Endothelial cell of umbilical vein (primary cell): ENCODE measurements around the gene ZNF580. TPM values are rescaled to one million over a fixed set of nuclear protein-coding genes. Genes with fewer than 3 reads are reported as not detected.

ENCODE experiments used
- BruUV-seq: library from RNA; stranded (reverse); fragments of 400-500 nt; replicated peaks from 2 replicates; lab custom pipeline; 2021; lab: Mats Ljungman, UMichigan
- CTCF ChIA-PET: fragments of 300-600, 350-600 bp; sonication (Branson Sonifier 250); formaldehyde crosslinking; loops from one replicate; lab custom pipeline; 2021; ENCODE audit warnings: antibody characterized with exemption, inconsistent platforms; lab: Charles Lee
- POLR2A ChIA-PET: fragments of 300-600, 350-600 bp; sonication (Branson Sonifier 250); formaldehyde crosslinking; loops from one replicate; lab custom pipeline; 2021; ENCODE audit warnings: antibody characterized with exemption, inconsistent platforms; lab: Charles Lee
- DNase-seq: peaks from one replicate; pipeline ENCODE4 v3.0.0-alpha.2; 2011; ENCODE audit warnings: low read depth, low spot score
- FAIRE-seq: peaks from 2 replicates; lab custom pipeline; 2011; peaks lifted over from hg19 to GRCh38; lab: Jason Lieb, UNC
- H2AFZ ChIP-seq: 2 replicates; pipeline ENCODE4 v1.6.0; 2012; ENCODE audit warnings: low read depth, low read length, control low read depth, inconsistent platforms
- H3K27ac ChIP-seq: 2 replicates; pipeline ENCODE4 v1.5.1; 2011; ENCODE audit warnings: low read depth, mild to moderate bottlenecking, control low read depth, low read length, moderate library complexity; ENCODE audit not compliant: insufficient read depth
- H3K27me3 ChIP-seq, 2 experiments: 2 replicates each; pipeline versions ENCODE4 v1.6.0 to v1.6.1; 2011; ENCODE audit warnings: low read length in 2 of 2, mixed read lengths in 1 of 2; ENCODE audit not compliant: control insufficient read depth in 2 of 2, insufficient read depth in 2 of 2
- H3K36me3 ChIP-seq, 2 experiments: 2 replicates in 1 of 2; 3 replicates in 1 of 2; pipeline ENCODE4 v1.5.1; 2011; ENCODE audit warnings: low read length in 2 of 2, mild to moderate bottlenecking in 1 of 2, moderate library complexity in 1 of 2; ENCODE audit not compliant: control insufficient read depth in 2 of 2, insufficient read depth in 2 of 2; ENCODE audit errors: extremely low read depth in 1 of 2
- H3K4me1 ChIP-seq: 3 replicates; pipeline ENCODE4 v1.5.1; 2011; ENCODE audit warnings: mild to moderate bottlenecking, low read length; ENCODE audit not compliant: control insufficient read depth, insufficient read depth; ENCODE audit errors: extremely low read depth
- H3K4me2 ChIP-seq: 2 replicates; pipeline ENCODE4 v1.6.1; 2011; ENCODE audit warnings: low read length, control low read depth, mixed read lengths; ENCODE audit not compliant: insufficient read depth
- H3K4me3 ChIP-seq, 3 experiments: fragments of 200-600 bp in 1 of 3; sonication (generic), shearing (Covaris generic) in 1 of 3; replicated peaks in 1 of 3; 2 replicates each; pipeline ENCODE4 v1.5.1; 2011 to 2016; ENCODE audit warnings: control low read depth in 3 of 3, low read length in 3 of 3, mild to moderate bottlenecking in 2 of 3, inconsistent platforms in 1 of 3, low read depth in 1 of 3, moderate library complexity in 1 of 3; ENCODE audit not compliant: insufficient read depth in 1 of 3
- H3K79me2 ChIP-seq: 2 replicates; pipeline ENCODE4 v1.6.0; 2012; ENCODE audit warnings: low read length, inconsistent platforms; ENCODE audit not compliant: control insufficient read depth, insufficient read depth
- H3K9ac ChIP-seq: replicated peaks from 2 replicates; pipeline ENCODE3; 2011; ENCODE audit warnings: low read length, control low read depth; ENCODE audit not compliant: insufficient read depth; ENCODE audit errors: extremely low read depth
- H3K9me1 ChIP-seq: replicated peaks from 3 replicates; pipeline ENCODE4 v1.6.0; 2011; ENCODE audit warnings: mild to moderate bottlenecking, low read length; ENCODE audit not compliant: control insufficient read depth, insufficient read depth; ENCODE audit errors: extremely low read depth
- H3K9me3 ChIP-seq: replicated peaks from 2 replicates; pipeline ENCODE4 v1.5.1; 2012; ENCODE audit warnings: low read length, inconsistent platforms; ENCODE audit not compliant: control insufficient read depth, insufficient read depth
- H4K20me1 ChIP-seq: replicated peaks from 2 replicates; pipeline ENCODE3; 2011; ENCODE audit warnings: mild to moderate bottlenecking, low read length; ENCODE audit not compliant: control insufficient read depth, insufficient read depth; ENCODE audit errors: extremely low read depth
- CTCF ChIP-seq, 2 donors: IDR thresholded peaks; 1 replicate in 1 of 2; 2 replicates in 1 of 2; pipeline ENCODE4 v1.5.1; 2011; ENCODE audit warnings: low read length in 2 of 2, mild to moderate bottlenecking in 2 of 2, moderate library complexity in 2 of 2, control low read depth in 1 of 2, inconsistent platforms in 1 of 2, low read depth in 1 of 2; ENCODE audit not compliant: insufficient read depth in 1 of 2; ENCODE audit errors: extremely low read depth in 1 of 2
- EZH2 ChIP-seq: IDR thresholded peaks from 2 replicates; pipeline ENCODE4 v1.6.1; 2012; ENCODE audit warnings: borderline replicate concordance, low read depth, mild to moderate bottlenecking, moderate library complexity, low read length, inconsistent platforms; ENCODE audit not compliant: severe bottlenecking
- FOS ChIP-seq: IDR thresholded peaks from 2 replicates; pipeline ENCODE4 v1.6.1; 2011; ENCODE audit warnings: mild to moderate bottlenecking, low read length, moderate library complexity, borderline replicate concordance; ENCODE audit not compliant: insufficient read depth
- MYC ChIP-seq: IDR thresholded peaks from one replicate; pipeline ENCODE4 v1.6.1; 2011; ENCODE audit warnings: mild to moderate bottlenecking, low read depth, low read length
- POLR2A ChIP-seq: IDR thresholded peaks from 2 replicates; pipeline ENCODE4 v1.6.1; 2012; ENCODE audit warnings: low read depth, mild to moderate bottlenecking, control low read depth, low read length
- POLR2AphosphoS5 ChIP-seq: IDR thresholded peaks from 2 replicates; pipeline ENCODE4 v1.6.1; 2012; ENCODE audit warnings: low read depth, mild to moderate bottlenecking, control low read depth, low read length, moderate library complexity; ENCODE audit not compliant: insufficient read depth
- dilution Hi-C: fragments of 300-500 bp; cut with MboI; formaldehyde crosslinking; loops from one replicate; pipeline ENCODE4 v1.15.0; 2019; ENCODE audit warnings: low sequenced_read_pairs; ENCODE audit not compliant: extremely low pct_ligation_motif_present
- intact Hi-C: fragments of 100-400 bp; cut with micrococcal nuclease; formaldehyde crosslinking; loops from one replicate; pipeline ENCODE4 v1.10.0; 2022
- polyA plus RNA-seq, 4 experiments: library from polyadenylated mRNA; depleted of rRNA in 3 of 4; stranded (reverse) in 3 of 4; unstranded in 1 of 4; fragments of >200 nt; gene quantifications; 2 replicates each; pipeline versions ENCODE4 v1.2.1 to v1.2.3, GENCODE V29; 2011 to 2012; ENCODE audit warnings: missing spikeins in 1 of 4
- total RNA-seq: library from RNA; stranded (reverse); gene quantifications from 2 replicates; pipeline ENCODE4 v1.2.3, GENCODE V29; 2021

ZNF580 gene
- total and polyA plus RNA-seq, 2 donors (not counting 3 experiments of a cell fraction or from before 2014, with no cell fraction given), result 13.7 to 41.1 TPM

GRCh38 chr19:55617426-55617825, 23.4 kb upstream of the ZNF580 start:
- Histone ChIP-seq H3K4me2 (no peak overlapping the region), H3K9me1 (no peaks in the 10 kb centered on the region), H3K36me3 (peaks cover 2 to 23% of the 10 kb centered on the region in 2 experiments), H3K9me3 (no peaks in the 10 kb centered on the region), H3K4me3 (no peak overlapping the region), H3K9ac (no peak overlapping the region), H3K79me2 (peaks cover 2% of the 10 kb centered on the region), H2AFZ (no peak overlapping the region), H4K20me1 (no peaks in the 10 kb centered on the region), H3K27ac (no peak overlapping the region), H3K4me1 (peaks cover 2% of the 10 kb centered on the region), H3K27me3 (no peaks in the 10 kb centered on the region)
- peak; percentile 44 for FAIRE-seq
- intact Hi-C loops (no loop called here), dilution Hi-C loops (no loop called here)
- peak; percentile 10 for DNase-seq
- ChIA-PET CTCF (interaction anchor here (0.6 to 1.9 kb wide), 5 partner anchors 11 to 329 kb away, joined by 3 to 8 read pairs (median 4); no protein-coding TSS in a partner anchor), POLR2A (interaction anchor here (1.3 kb wide), 2 partner anchors 12 to 18 kb away, joined by 3 to 5 read pairs; partner anchors contain the start of genes FIZ1 and ZNF865)
- no TSS peak for BruUV-seq
- no peak for TF ChIP-seq POLR2AphosphoS5
- no peak for TF ChIP-seq CTCF (IDR thresholded peaks at IDR 0.05; ENCODE audit: extremely low read depth in 1 of 2, insufficient read depth in 1 of 2, low read depth in 1 of 2, low read length in 2 of 2)
- TF ChIP-seq EZH2, result no peak
- TF ChIP-seq FOS, result no peak
- no peak for TF ChIP-seq POLR2A
- TF ChIP-seq MYC, result no peak
